ENCODE data around the gene MERTK. TPM values are rescaled to one million over a fixed set of nuclear protein-coding genes. Genes with fewer than 3 reads are reported as not detected.

The MERTK gene
- total and polyA plus RNA-seq, 2 of the 8 experiments (the other 6 are each of a cell fraction or from before 2014, with no cell fraction given) = 6.5 to 7.0 TPM

GRCh38 chr2:111909079-111909478, 10.7 kb downstream of the MERTK start:
- Histone ChIP-seq H3K56ac (replicated peaks; ENCODE audit: insufficient read length, low read depth, low read length) (no peak overlapping the region), H2BK15ac (ENCODE audit: low read length) (no peak overlapping the region), H3K18ac (ENCODE audit: extremely low read depth, low read length) (no peak overlapping the region), H4K91ac (replicated peaks; ENCODE audit: insufficient read length, low read length) (no peak overlapping the region), H2BK12ac (ENCODE audit: low read depth, low read length) (no peak overlapping the region), H2AK5ac (ENCODE audit: low read depth, low read length) (no peak overlapping the region), H3K9ac (replicated peaks in 1 of 4; ENCODE audit: extremely low read depth in 1 of 4, low read depth in 3 of 4, low read length in 3 of 4) (no peak overlapping the region), H2AFZ (ENCODE audit: low read length) (no peak overlapping the region), H3K14ac (ENCODE audit: insufficient read length) (no peak overlapping the region), H3K79me1 (ENCODE audit: low read depth, low read length) (no peaks in the 10 kb centered on the region), H3K79me2 (ENCODE audit: control insufficient read depth in 1 of 2, insufficient read depth in 2 of 2, low read length in 2 of 2) (no peaks in the 10 kb centered on the region), H4K20me1 (replicated peaks in 1 of 2; ENCODE audit: control insufficient read depth in 1 of 2, insufficient read depth in 2 of 2, low read length in 2 of 2) (peaks cover 2% of the 10 kb centered on the region in 2 experiments), H3K23ac (ENCODE audit: insufficient read length) (no peak overlapping the region), H4K8ac (ENCODE audit: extremely low read depth, insufficient read depth, low read length) (no peak overlapping the region), H3K23me2 (ENCODE audit: low read depth, low read length) (no peaks in the 10 kb centered on the region), H3K4ac (replicated peaks; ENCODE audit: insufficient read length, low read depth, low read length) (no peak overlapping the region), H2BK120ac (replicated peaks; ENCODE audit: low read depth, low read length) (no peak overlapping the region), H3K4me3 (ENCODE audit: extremely low read depth in 1 of 4, insufficient read depth in 2 of 4, low read depth in 3 of 4, low read length in 4 of 4) (no peak overlapping the region), H3K4me1 (replicated peaks in 1 of 4; ENCODE audit: control insufficient read depth in 3 of 4, insufficient read depth in 4 of 4, low read length in 3 of 4) (peaks cover 0 to 7% (median 3%) of the 10 kb centered on the region in 4 experiments; a peak in 4 of 7 replicates), H3K27me3 (replicated peaks in 1 of 4; ENCODE audit: control insufficient read depth in 3 of 4, extremely low read depth in 1 of 4, insufficient read depth in 3 of 4, low read length in 3 of 4) (no peaks in the 10 kb centered on the region), H3K36me3 (ENCODE audit: control insufficient read depth in 2 of 4, insufficient read depth in 4 of 4, low read length in 3 of 4) (no peaks in the 10 kb centered on the region), H3K9me3 (ENCODE audit: insufficient read depth in 2 of 2, low read depth in 1 of 2, low read length in 1 of 2) (no peaks in the 10 kb centered on the region), H4K5ac (ENCODE audit: insufficient read length, low read depth, low read length) (no peak overlapping the region), H3K27ac (ENCODE audit: low read depth, low read length) (no peak overlapping the region), H3K4me2 (ENCODE audit: insufficient read depth in 1 of 2, low read depth in 2 of 2, low read length in 2 of 2) (no peak overlapping the region), H2BK5ac (ENCODE audit: low read depth, low read length) (no peak overlapping the region), H2BK20ac (ENCODE audit: low read length) (no peak overlapping the region)
- ChIA-PET POLR2A (ENCODE audit: partially characterized antibody) (interaction anchor here (1.9 kb wide), 1 partner anchor 11 kb away, joined by 5 read pairs; the partner anchor contains the start of gene MERTK), CTCF (ENCODE audit: partially characterized antibody) (interaction anchor here (0.5 to 2.4 kb wide), 4 partner anchors 21 to 593 kb away, joined by 3 to 7 read pairs (median 3); no protein-coding TSS in a partner anchor)
- 79% methylated on average over 3 of the region's 3 CpGs; no CpG with 5 or more reads in 1 of the 2 experiments for WGBS, 2 experiments (ENCODE audit: extremely low coverage in 1 of 2, insufficient coverage in 1 of 2, insufficient read length in 1 of 2, insufficient replicate concordance in 2 of 2, low coverage in 1 of 2, low lambda C conversion rate in 2 of 2, missing lambda C conversion rate in 1 of 2)
- no peak for FAIRE-seq
- DNase-seq (ENCODE audit: low read depth in 1 of 2, low spot score in 2 of 2) = no peak
- TF ChIP-seq SRF (IDR thresholded peaks at IDR 0.05; ENCODE audit: low read depth, low read length) (no peak), TAF7 (optimal IDR thresholded peaks at IDR 0.05; ENCODE audit: borderline replicate concordance, low read depth, low read length) (no peak), TCF12 (IDR thresholded peaks at IDR 0.05; ENCODE audit: low read depth, low read length) (no peak), RBBP5 (IDR thresholded peaks at IDR 0.05; ENCODE audit: borderline replicate concordance, low read depth, low read length) (no peak), ASH2L (IDR thresholded peaks at IDR 0.05; ENCODE audit: low read length) (no peak), SP1 (IDR thresholded peaks at IDR 0.05; ENCODE audit: low read depth, low read length) (no peak), BACH1 (IDR thresholded peaks at IDR 0.05; ENCODE audit: low read length) (no peak)

All from H1 (cell line).